HEK293 (cell line): ENCODE results near the gene TIMM50.

ENCODE experiments used
- HIC1 ChIP-seq: fragments of 450-650 bp; formaldehyde crosslinking; IDR thresholded peaks from 2 replicates; pipeline ENCODE4 v1.5.1; 2016; ENCODE audit warnings: missing biosample characterization, missing genetic modification characterization
- HOXA7 ChIP-seq: sonication (generic); formaldehyde crosslinking; IDR thresholded peaks from 2 replicates; pipeline ENCODE4 v1.8.1; 2022; ENCODE audit warnings: missing genetic modification reagents, borderline replicate concordance
- INSM2 ChIP-seq: fragments of 450-650 bp; formaldehyde crosslinking; IDR thresholded peaks from 2 replicates; pipeline ENCODE4 v1.5.1; 2016; ENCODE audit warnings: missing biosample characterization, missing genetic modification characterization
- KLF10 ChIP-seq: fragments of 450-650 bp; IDR thresholded peaks from 2 replicates; pipeline ENCODE4 v1.5.1; 2018; ENCODE audit warnings: missing biosample characterization, mild to moderate bottlenecking, missing genetic modification characterization
- PATZ1 ChIP-seq: fragments of 450-650 bp; formaldehyde crosslinking; IDR thresholded peaks from 2 replicates; pipeline ENCODE4 v1.5.1; 2016; ENCODE audit warnings: missing biosample characterization, missing genetic modification characterization
- SCRT1 ChIP-seq: fragments of 450-650 bp; formaldehyde crosslinking; IDR thresholded peaks from 2 replicates; pipeline ENCODE4 v1.5.1; 2016; ENCODE audit warnings: missing biosample characterization, missing genetic modification characterization, borderline replicate concordance
- YY2 ChIP-seq: fragments of 450-650 bp; formaldehyde crosslinking; IDR thresholded peaks from 2 replicates; pipeline ENCODE4 v1.5.1; 2016; ENCODE audit warnings: missing biosample characterization, missing genetic modification characterization
- ZBTB10 ChIP-seq: fragments of 450-650 bp; formaldehyde crosslinking; IDR thresholded peaks from 2 replicates; pipeline ENCODE4 v1.5.1; 2016; ENCODE audit warnings: missing biosample characterization, missing genetic modification characterization
- ZBTB7A ChIP-seq: fragments of 450-650 bp; formaldehyde crosslinking; IDR thresholded peaks from 2 replicates; pipeline ENCODE4 v1.5.1; 2016; ENCODE audit warnings: low read depth, missing biosample characterization, missing genetic modification characterization
- ZBTB8A ChIP-seq: fragments of 450-650 bp; formaldehyde crosslinking; IDR thresholded peaks from 2 replicates; pipeline ENCODE4 v1.5.1; 2016; ENCODE audit warnings: missing biosample characterization, missing genetic modification characterization
- ZNF2 ChIP-seq: fragments of 450-650 bp; formaldehyde crosslinking; IDR thresholded peaks from 2 replicates; pipeline ENCODE4 v1.5.1; 2016; ENCODE audit warnings: missing biosample characterization, missing genetic modification characterization
- ZNF221 ChIP-seq: fragments of 450-650 bp; formaldehyde crosslinking; IDR thresholded peaks from 2 replicates; pipeline ENCODE4 v1.5.1; 2017; ENCODE audit warnings: missing biosample characterization, missing genetic modification characterization, borderline replicate concordance
- ZNF24 ChIP-seq: fragments of 450-650 bp; formaldehyde crosslinking; IDR thresholded peaks from 2 replicates; pipeline ENCODE4 v1.5.1; 2016; ENCODE audit warnings: missing biosample characterization, missing genetic modification characterization
- ZNF324 ChIP-seq: fragments of 450-650 bp; formaldehyde crosslinking; IDR thresholded peaks from 2 replicates; pipeline ENCODE4 v1.5.1; 2016; ENCODE audit warnings: missing biosample characterization, missing genetic modification characterization
- ZNF350 ChIP-seq: fragments of 450-650 bp; formaldehyde crosslinking; IDR thresholded peaks from 2 replicates; pipeline ENCODE4 v1.5.0; 2017; ENCODE audit warnings: missing biosample characterization, mild to moderate bottlenecking, missing genetic modification characterization
- ZNF37A ChIP-seq: fragments of 450-650 bp; IDR thresholded peaks from 2 replicates; pipeline ENCODE4 v1.5.1; 2018; ENCODE audit warnings: missing biosample characterization, missing genetic modification characterization
- ZNF404 ChIP-seq: fragments of 450-650 bp; formaldehyde crosslinking; IDR thresholded peaks from 2 replicates; pipeline ENCODE4 v1.5.1; 2017; ENCODE audit warnings: missing biosample characterization, missing genetic modification characterization
- ZNF449 ChIP-seq: fragments of 450-650 bp; formaldehyde crosslinking; IDR thresholded peaks from 2 replicates; pipeline ENCODE4 v1.5.1; 2017; ENCODE audit warnings: missing biosample characterization, mild to moderate bottlenecking, missing genetic modification characterization, moderate library complexity
- ZNF473 ChIP-seq: fragments of 450-650 bp; formaldehyde crosslinking; IDR thresholded peaks from 2 replicates; pipeline ENCODE4 v1.5.1; 2017; ENCODE audit warnings: missing biosample characterization, missing genetic modification characterization
- ZNF513 ChIP-seq: fragments of 450-650 bp; IDR thresholded peaks from 2 replicates; pipeline ENCODE4 v1.5.1; 2018; ENCODE audit warnings: missing biosample characterization, missing genetic modification characterization
- ZNF514 ChIP-seq: fragments of 450-650 bp; formaldehyde crosslinking; IDR thresholded peaks from 2 replicates; pipeline ENCODE4 v1.5.1; 2016; ENCODE audit warnings: missing biosample characterization, missing genetic modification characterization
- ZNF529 ChIP-seq: fragments of 450-650 bp; formaldehyde crosslinking; IDR thresholded peaks from 2 replicates; pipeline ENCODE4 v1.5.1; 2017; ENCODE audit warnings: missing genetic modification characterization, missing biosample characterization; ENCODE audit not compliant: insufficient replicate concordance
- ZNF558 ChIP-seq: fragments of 450-650 bp; formaldehyde crosslinking; IDR thresholded peaks from 2 replicates; pipeline ENCODE4 v1.5.1; 2016; ENCODE audit warnings: missing biosample characterization, missing genetic modification characterization
- ZNF596 ChIP-seq: fragments of 450-650 bp; IDR thresholded peaks from 2 replicates; pipeline ENCODE4 v1.5.0; 2018; ENCODE audit warnings: missing biosample characterization, mild to moderate bottlenecking, missing genetic modification characterization, moderate library complexity
- ZNF600 ChIP-seq: fragments of 450-650 bp; formaldehyde crosslinking; IDR thresholded peaks from 2 replicates; pipeline ENCODE4 v1.5.1; 2016; ENCODE audit warnings: missing biosample characterization, missing genetic modification characterization
- ZNF610 ChIP-seq: fragments of 450-650 bp; formaldehyde crosslinking; IDR thresholded peaks from 2 replicates; pipeline ENCODE4 v1.5.1; 2016; ENCODE audit warnings: missing biosample characterization, missing genetic modification characterization, borderline replicate concordance
- ZNF626 ChIP-seq: fragments of 450-650 bp; sonication (Bioruptor Pico); formaldehyde crosslinking; IDR thresholded peaks from 2 replicates; pipeline ENCODE4 v1.5.1; 2018; ENCODE audit warnings: missing biosample characterization, missing genetic modification characterization, inconsistent platforms
- ZNF629 ChIP-seq: fragments of 450-650 bp; formaldehyde crosslinking; IDR thresholded peaks from 2 replicates; pipeline ENCODE4 v1.5.1; 2017; ENCODE audit warnings: missing biosample characterization, missing genetic modification characterization
- ZNF664 ChIP-seq: fragments of 450-650 bp; formaldehyde crosslinking; IDR thresholded peaks from 2 replicates; pipeline ENCODE4 v1.5.1; 2016; ENCODE audit warnings: missing biosample characterization, missing genetic modification characterization
- ZSCAN16 ChIP-seq: fragments of 450-650 bp; formaldehyde crosslinking; IDR thresholded peaks from 2 replicates; pipeline ENCODE4 v1.5.1; 2016; ENCODE audit warnings: missing biosample characterization, missing genetic modification characterization
- ZSCAN30 ChIP-seq: fragments of 450-650 bp; IDR thresholded peaks from 2 replicates; pipeline ENCODE4 v1.5.1; 2018; ENCODE audit warnings: missing biosample characterization, mild to moderate bottlenecking, missing genetic modification characterization, moderate library complexity

The TIMM50 gene

GRCh38 chr19:39497701-39497995, 17.0 kb downstream of the TIMM50 start (continued):
- TF ChIP-seq ZNF24 (tag by site-specific recombination) (no peak), PATZ1 (tag by site-specific recombination) (no peak), ZNF600 (tag by site-specific recombination) (no peak), ZNF664 (no peak), YY2 (tag by site-specific recombination) (no peak; the same call in 1 of the 2 replicates), SCRT1 (no peak), ZNF529 (tag by site-specific recombination) (no peak), ZNF626 (no peak), ZNF324 (tag by site-specific recombination) (no peak), ZBTB7A (no peak), INSM2 (tag by site-specific recombination) (no peak), ZNF629 (tag by site-specific recombination) (no peak), ZSCAN30 (no peak), HOXA7 (CRISPR knock-in tag) (no peak), ZNF558 (no peak), ZNF2 (tag by site-specific recombination) (no peak), ZNF513 (tag by site-specific recombination) (no peak), ZBTB8A (peak; percentile 36), ZNF449 (tag by site-specific recombination) (no peak; the same call in 1 of the 2 replicates), ZNF350 (tag by site-specific recombination) (no peak), ZNF610 (no peak), ZNF596 (0 out of 2 replicates have a peak, but pooled peaks have one; percentile 12), ZNF221 (tag by site-specific recombination) (no peak), ZBTB10 (tag by site-specific recombination) (0 out of 2 replicates have a peak, but pooled peaks have one; percentile 59), ZNF473 (tag by site-specific recombination) (no peak), KLF10 (tag by site-specific recombination) (0 out of 2 replicates have a peak, but pooled peaks have one; percentile 46), ZNF404 (tag by site-specific recombination) (no peak), ZSCAN16 (no peak), ZNF514 (tag by site-specific recombination) (no peak), HIC1 (tag by site-specific recombination) (peak; percentile 77; the same call in 1 of the 2 replicates), ZNF37A (tag by site-specific recombination) (no peak)
